Measurements from ENCODE around the gene SLC22A16. TPM values are rescaled to one million over a fixed set of nuclear protein-coding genes. Genes with fewer than 3 reads are reported as not detected.
"Not testable (repeated sequence)": the region's sequence is repeated elsewhere in the genome, so short reads cannot be mapped to it uniquely, and the experiment has no call there.

The SLC22A16 gene
- total RNA-seq, 4 donors from 2014 or later, result not detected

DNA sequence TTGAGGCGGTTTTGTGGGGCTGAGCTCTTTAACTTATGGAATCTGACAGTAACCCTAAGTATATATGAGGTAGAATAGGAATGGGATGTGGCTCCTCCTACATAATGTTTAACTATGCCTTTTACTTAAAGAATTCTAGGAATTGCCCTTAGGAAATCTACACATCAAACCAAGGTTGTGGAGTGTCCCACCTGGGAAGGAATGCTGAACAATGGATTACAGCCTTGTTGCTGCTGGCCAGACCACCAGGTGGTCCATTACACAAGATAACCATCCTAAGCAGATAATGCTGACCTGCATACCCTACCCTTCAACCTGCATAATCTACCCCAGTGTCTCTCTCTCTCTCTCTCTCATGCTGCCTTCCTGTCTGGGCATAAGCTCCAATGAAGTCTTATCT, 35.0 kb upstream of the SLC22A16 start:
- Histone ChIP-seq H3K36me3 (no peaks in the 10 kb centered on the region), H3K4me1 (no peaks in the 10 kb centered on the region), H3K27ac (no peak overlapping the region), H3K9me3 (no peaks in the 10 kb centered on the region), H3K27me3 (no peaks in the 10 kb centered on the region), H3K4me3 (no peak overlapping the region)
- intact Hi-C loops (cut with DNase I; ENCODE audit: low total_unique reads) (no loop called here), in situ Hi-C loops (cut with MboI; ENCODE audit: low pct_ligation_motif_present in 1 of 4, low pct_unique_long_range_greater_than_20kb in 1 of 4, low sequenced_read_pairs in 3 of 4) (loop anchor here in 1 of 4 donors (25.0 kb wide), 1 partner anchor 701 kb away; no protein-coding TSS in a partner anchor)
- TF ChIP-seq, protein P1, sequence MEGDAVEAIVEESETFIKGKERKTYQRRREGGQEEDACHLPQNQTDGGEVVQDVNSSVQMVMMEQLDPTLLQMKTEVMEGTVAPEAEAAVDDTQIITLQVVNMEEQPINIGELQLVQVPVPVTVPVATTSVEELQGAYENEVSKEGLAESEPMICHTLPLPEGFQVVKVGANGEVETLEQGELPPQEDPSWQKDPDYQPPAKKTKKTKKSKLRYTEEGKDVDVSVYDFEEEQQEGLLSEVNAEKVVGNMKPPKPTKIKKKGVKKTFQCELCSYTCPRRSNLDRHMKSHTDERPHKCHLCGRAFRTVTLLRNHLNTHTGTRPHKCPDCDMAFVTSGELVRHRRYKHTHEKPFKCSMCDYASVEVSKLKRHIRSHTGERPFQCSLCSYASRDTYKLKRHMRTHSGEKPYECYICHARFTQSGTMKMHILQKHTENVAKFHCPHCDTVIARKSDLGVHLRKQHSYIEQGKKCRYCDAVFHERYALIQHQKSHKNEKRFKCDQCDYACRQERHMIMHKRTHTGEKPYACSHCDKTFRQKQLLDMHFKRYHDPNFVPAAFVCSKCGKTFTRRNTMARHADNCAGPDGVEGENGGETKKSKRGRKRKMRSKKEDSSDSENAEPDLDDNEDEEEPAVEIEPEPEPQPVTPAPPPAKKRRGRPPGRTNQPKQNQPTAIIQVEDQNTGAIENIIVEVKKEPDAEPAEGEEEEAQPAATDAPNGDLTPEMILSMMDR (IDR thresholded peaks at IDR 0.05), result no peak
- no peak for TF ChIP-seq POLR2A (IDR thresholded peaks at IDR 0.05)
- no peak for TF ChIP-seq EP300 (IDR thresholded peaks at IDR 0.05; ENCODE audit: low read depth)
- no peak for TF ChIP-seq POLR2AphosphoS5 (IDR thresholded peaks at IDR 0.05)
- no peak for DNase-seq
- WGBS, 2 donors (ENCODE audit: low coverage in 1 of 2), result 76 to 88% methylated on average over 1 of the region's 1 CpG

DNA sequence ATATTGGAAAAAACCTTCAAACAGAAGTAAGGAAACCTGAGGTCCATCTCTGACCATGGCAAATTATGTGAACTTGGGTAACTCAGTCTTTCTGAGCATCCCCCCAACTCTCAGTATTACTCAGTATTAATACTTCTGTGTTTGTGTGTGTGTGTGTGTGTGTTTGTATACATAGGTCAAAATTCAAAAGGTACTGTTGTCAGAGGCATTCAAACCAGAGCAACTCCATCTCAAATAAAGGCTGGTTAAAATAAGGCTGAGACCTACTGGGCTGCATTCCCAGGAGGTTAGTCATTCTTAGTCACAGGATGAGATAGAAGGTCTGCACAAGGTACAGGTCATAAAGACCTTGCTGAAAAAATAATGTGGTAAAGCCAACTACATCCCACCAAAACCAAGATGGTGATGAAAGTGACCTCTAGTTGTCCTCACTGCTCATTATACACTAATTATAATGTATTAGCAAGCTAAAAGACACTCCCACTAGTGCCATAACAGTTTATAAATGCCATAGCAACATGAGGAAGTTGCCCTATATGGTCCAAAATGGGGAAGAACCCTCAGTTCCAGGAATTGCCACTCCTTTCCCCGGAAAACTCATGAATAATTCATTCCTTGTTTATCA, 33.3 kb upstream of the SLC22A16 start:
- no peaks in the 10 kb centered on the region for H3K4me1 ChIP-seq
- in situ Hi-C loops (cut with MboI; ENCODE audit: low pct_ligation_motif_present in 1 of 4, low pct_unique_long_range_greater_than_20kb in 1 of 4, low sequenced_read_pairs in 3 of 4), result loop anchor here in 1 of 4 donors (25.0 kb wide), 1 partner anchor 703 kb away; no protein-coding TSS in a partner anchor
- 40 to 74% methylated on average over 1 of the region's 1 CpG for WGBS, 2 donors (ENCODE audit: low coverage in 1 of 2)
- no peaks in the 10 kb centered on the region for H3K36me3 ChIP-seq
- no peaks in the 10 kb centered on the region for H3K9me3 ChIP-seq
- no peak overlapping the region for H3K27ac ChIP-seq
- H3K4me3 ChIP-seq, result no peak overlapping the region
- DNase-seq, result no peak
- intact Hi-C loops (cut with DNase I; ENCODE audit: low total_unique reads), result no loop called here
- TF ChIP-seq EP300 (IDR thresholded peaks at IDR 0.05; ENCODE audit: low read depth) (no peak), POLR2A (IDR thresholded peaks at IDR 0.05) (no peak), POLR2AphosphoS5 (IDR thresholded peaks at IDR 0.05) (no peak)
- TF ChIP-seq, protein P1 (IDR thresholded peaks at IDR 0.05), result no peak
- H3K27me3 ChIP-seq, result no peaks in the 10 kb centered on the region

DNA sequence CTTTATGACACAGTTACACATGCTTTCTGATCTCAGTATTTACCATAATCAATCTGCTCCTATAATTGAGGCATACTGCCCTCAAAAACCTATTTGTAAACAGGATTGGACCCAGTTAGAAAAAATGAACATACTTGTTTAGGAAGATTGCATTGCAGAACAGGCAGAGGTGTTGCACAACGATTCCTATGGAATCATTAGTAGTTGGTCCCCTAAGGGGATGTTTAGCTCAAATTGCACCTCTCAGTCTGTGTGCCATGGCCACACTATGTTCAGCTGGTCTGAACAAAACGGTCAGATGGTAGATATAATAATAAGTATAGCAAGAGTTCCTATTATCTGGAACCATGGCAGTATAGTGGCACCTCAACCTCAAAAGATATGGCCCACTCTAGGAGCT, 28.5 kb upstream of the SLC22A16 start:
- H3K9me3 ChIP-seq; intact Hi-C loops (cut with DNase I; ENCODE audit: low total_unique reads): not testable (repeated sequence)

DNA sequence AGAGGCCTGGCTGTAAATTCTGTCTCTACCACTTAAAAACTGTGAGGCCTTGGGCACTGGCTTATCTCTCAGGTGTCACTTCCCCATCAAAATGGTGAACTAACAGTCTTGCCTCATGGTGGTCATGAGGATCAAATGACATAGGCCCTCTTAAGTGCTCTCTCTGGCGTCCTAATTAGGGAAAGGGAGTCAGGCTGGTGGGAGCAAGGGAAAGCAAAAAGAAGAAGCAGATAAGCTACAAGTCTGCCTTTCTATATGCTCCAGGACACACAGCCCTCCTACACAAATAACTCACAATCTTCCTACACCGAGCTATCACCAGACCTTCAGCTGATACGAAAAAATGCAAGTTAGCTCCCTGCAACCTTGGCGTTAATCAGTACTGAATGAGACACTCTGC, 19.5 kb upstream of the SLC22A16 start:
- Histone ChIP-seq H3K4me3 (no peak overlapping the region), H3K27ac (no peak overlapping the region), H3K9me3 (no peaks in the 10 kb centered on the region), H3K36me3 (no peaks in the 10 kb centered on the region), H3K4me1 (no peaks in the 10 kb centered on the region), H3K27me3 (no peaks in the 10 kb centered on the region)
- in situ Hi-C loops (cut with MboI; ENCODE audit: low pct_ligation_motif_present in 1 of 4, low pct_unique_long_range_greater_than_20kb in 1 of 4, low sequenced_read_pairs in 3 of 4), result no loop called here
- WGBS, 2 donors (ENCODE audit: low coverage in 1 of 2), result 68 to 76% methylated on average over 4 of the region's 4 CpGs
- DNase-seq, result no peak
- intact Hi-C loops (cut with DNase I; ENCODE audit: low total_unique reads), result no loop called here
- no peak for TF ChIP-seq POLR2AphosphoS5 (IDR thresholded peaks at IDR 0.05)
- TF ChIP-seq, protein P1 (IDR thresholded peaks at IDR 0.05), result no peak
- no peak for TF ChIP-seq EP300 (IDR thresholded peaks at IDR 0.05; ENCODE audit: low read depth)
- no peak for TF ChIP-seq POLR2A (IDR thresholded peaks at IDR 0.05)

More for the DNA sequence above, 28.5 kb upstream of the SLC22A16 start:
- 80 to 83% methylated on average over 2 of the region's 2 CpGs for WGBS, 2 donors (ENCODE audit: low coverage in 1 of 2)
- H3K27ac ChIP-seq, DNase-seq, H3K27me3 ChIP-seq, H3K36me3 ChIP-seq, H3K4me3 ChIP-seq, H3K4me1 ChIP-seq: not testable (repeated sequence)
- in situ Hi-C loops (cut with MboI; ENCODE audit: low pct_ligation_motif_present in 1 of 4, low pct_unique_long_range_greater_than_20kb in 1 of 4, low sequenced_read_pairs in 3 of 4), result loop anchor here in 1 of 4 donors (25.0 kb wide), 1 partner anchor 707 kb away; no protein-coding TSS in a partner anchor
